Caco-2 (cell line): ENCODE data around the gene GALR3. TPM values are rescaled to one million over a fixed set of nuclear protein-coding genes. Genes with fewer than 3 reads are reported as not detected.

Experiments used
- BruUV-seq: library from RNA; stranded (reverse); fragments of 400-500 nt; replicated peaks from 2 replicates; lab custom pipeline; 2021; lab: Mats Ljungman, UMichigan
- CTCF ChIA-PET: fragments of 300-600 bp; sonication (Branson Sonifier 250); formaldehyde crosslinking; loops from one replicate; lab custom pipeline; 2022; ENCODE audit warnings: antibody characterized with exemption; lab: Charles Lee
- POLR2A ChIA-PET: fragments of 300-600 bp; sonication (Branson Sonifier 250); formaldehyde crosslinking; loops from one replicate; lab custom pipeline; 2022; ENCODE audit warnings: antibody characterized with exemption; lab: Charles Lee
- DNase-seq, 2 experiments: peaks; one replicate each; pipeline versions ENCODE4 v3.0.0 to v3.0.0-alpha.2; 2020 to 2022
- H3K27me3 ChIP-seq: replicated peaks from 2 replicates; pipeline ENCODE4 v1.6.0; 2011; ENCODE audit warnings: low read length; ENCODE audit not compliant: control insufficient read depth, insufficient read depth
- H3K36me3 ChIP-seq: 2 replicates; pipeline ENCODE4 v1.5.1; 2011; ENCODE audit warnings: low read length; ENCODE audit not compliant: control insufficient read depth, insufficient read depth
- H3K4me1 ChIP-seq: fragments of 250-450 bp; sonication (Bioruptor Pico); 2 replicates; pipeline ENCODE4 v1.5.1; 2020; ENCODE audit warnings: mild to moderate bottlenecking
- H3K4me3 ChIP-seq: 2 replicates; pipeline ENCODE4 v1.5.1; 2011; ENCODE audit warnings: low read depth, mild to moderate bottlenecking, control low read depth, low read length
- H3K9me3 ChIP-seq: fragments of 250-450 bp; sonication (Bioruptor Pico); 2 replicates; pipeline ENCODE4 v1.5.1; 2020; ENCODE audit warnings: mild to moderate bottlenecking, moderate library complexity
- H3K27ac Mint-ChIP-seq: one replicate; pipeline ENCODE4 v1.8.0; 2022; ENCODE audit warnings: mixed read lengths; ENCODE audit not compliant: unreplicated experiment
- H3K27me3 Mint-ChIP-seq: one replicate; pipeline ENCODE4 v1.8.0; 2022; ENCODE audit warnings: mixed read lengths; ENCODE audit not compliant: insufficient read depth, unreplicated experiment
- H3K36me3 Mint-ChIP-seq: one replicate; pipeline ENCODE4 v1.8.0; 2022; ENCODE audit warnings: mild to moderate bottlenecking, mixed read lengths; ENCODE audit not compliant: insufficient read depth, unreplicated experiment
- H3K4me1 Mint-ChIP-seq: one replicate; pipeline ENCODE4 v1.8.0; 2022; ENCODE audit warnings: low read depth, mixed read lengths; ENCODE audit not compliant: unreplicated experiment
- H3K4me3 Mint-ChIP-seq: one replicate; pipeline ENCODE4 v1.8.0; 2022; ENCODE audit warnings: mild to moderate bottlenecking, moderate library complexity, mixed read lengths; ENCODE audit not compliant: unreplicated experiment
- H3K9me3 Mint-ChIP-seq: one replicate; pipeline ENCODE4 v1.8.0; 2022; ENCODE audit warnings: mixed read lengths; ENCODE audit not compliant: unreplicated experiment
- CTCF ChIP-seq, 2 experiments: fragments of 200-600 bp in 1 of 2; IDR thresholded peaks; 1 replicate in 1 of 2; 2 replicates in 1 of 2; pipeline versions ENCODE4 v1.5.1 to v1.8.0; 2011 to 2022; ENCODE audit warnings: antibody characterized with exemption in 1 of 2, control low read depth in 1 of 2, inconsistent platforms in 1 of 2, low read depth in 1 of 2, low read length in 1 of 2, mild to moderate bottlenecking in 1 of 2, moderate library complexity in 1 of 2; ENCODE audit not compliant: insufficient read depth in 1 of 2, severe bottlenecking in 1 of 2, unreplicated experiment in 1 of 2
- intact Hi-C: fragments of 100-400 bp; cut with micrococcal nuclease; formaldehyde crosslinking; loops from one replicate; pipeline ENCODE4 v1.10.0; 2022; ENCODE audit not compliant: unreplicated experiment
- total RNA-seq: library from RNA; stranded (reverse); gene quantifications from 2 replicates; pipeline ENCODE4 v1.2.3, GENCODE V29; 2022

The GALR3 gene
- total RNA-seq, 1 experiment from 2014 or later, result 0.27 TPM

DNA sequence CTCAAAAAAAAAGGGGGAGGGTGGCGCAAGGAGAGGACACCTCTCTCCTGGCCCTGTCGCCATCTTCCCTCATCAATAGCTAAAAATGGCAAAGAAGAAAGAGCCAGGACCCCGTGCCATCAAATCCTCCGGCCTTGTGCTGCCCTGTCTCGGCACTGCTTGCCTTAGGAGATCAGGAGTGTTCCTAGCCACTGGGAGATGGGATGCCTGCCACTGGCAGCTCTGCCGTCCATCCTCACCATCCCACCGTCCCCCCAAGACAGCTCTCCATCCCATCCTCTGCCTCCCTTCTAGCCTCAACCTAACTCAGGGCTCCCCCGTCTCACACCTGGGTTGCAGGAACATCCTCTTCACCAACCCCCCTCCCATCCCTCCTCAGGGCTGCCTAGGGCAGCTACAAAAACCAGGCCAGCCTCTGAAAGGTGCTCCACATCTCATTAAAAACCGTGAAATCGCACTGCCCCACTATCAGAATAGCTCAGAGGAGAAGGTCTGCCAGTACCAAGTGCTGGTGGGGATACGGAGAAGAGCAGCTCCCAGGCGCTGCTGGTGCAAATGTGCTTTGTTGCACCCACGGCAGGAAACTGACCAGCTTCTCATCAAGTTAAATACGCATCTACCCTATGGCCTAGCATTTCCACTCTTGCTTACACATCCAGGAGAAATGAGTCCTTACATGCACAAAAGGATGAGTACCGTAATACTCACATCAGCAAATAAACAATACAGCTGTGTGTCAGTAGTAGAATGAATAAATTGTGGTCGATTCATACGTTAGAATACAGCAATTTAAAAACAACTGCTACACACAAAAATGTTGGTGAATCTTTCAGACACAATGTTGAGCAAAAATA lies 47.2 kb upstream of the GALR3 start:
- ChIA-PET POLR2A (no interaction called here), CTCF (no interaction called here)
- no peak overlapping the region for H3K4me3 Mint-ChIP-seq
- no peaks in the 10 kb centered on the region for H3K9me3 Mint-ChIP-seq
- intact Hi-C loops, result no loop called here
- Histone ChIP-seq H3K4me1 (0 out of 2 replicates have a peak, but pooled peaks cover 6% of the 10 kb centered on the region), H3K27me3 (no peaks in the 10 kb centered on the region), H3K4me3 (no peak overlapping the region), H3K9me3 (no peaks in the 10 kb centered on the region), H3K36me3 (0 out of 2 replicates have a peak, but pooled peaks cover 1% of the 10 kb centered on the region)
- no TSS peak for BruUV-seq
- H3K27ac Mint-ChIP-seq, result peak overlapping the region; percentile 53
- DNase-seq, result no peak
- H3K27me3 Mint-ChIP-seq, result no peaks in the 10 kb centered on the region
- TF ChIP-seq CTCF (IDR thresholded peaks at IDR 0.05; ENCODE audit: insufficient read depth in 1 of 2, low read depth in 1 of 2, low read length in 1 of 2, severe bottlenecking in 1 of 2, unreplicated experiment in 1 of 2), result no peak
- peaks cover 25% of the 10 kb centered on the region for H3K36me3 Mint-ChIP-seq
- peaks cover 9% of the 10 kb centered on the region for H3K4me1 Mint-ChIP-seq

DNA sequence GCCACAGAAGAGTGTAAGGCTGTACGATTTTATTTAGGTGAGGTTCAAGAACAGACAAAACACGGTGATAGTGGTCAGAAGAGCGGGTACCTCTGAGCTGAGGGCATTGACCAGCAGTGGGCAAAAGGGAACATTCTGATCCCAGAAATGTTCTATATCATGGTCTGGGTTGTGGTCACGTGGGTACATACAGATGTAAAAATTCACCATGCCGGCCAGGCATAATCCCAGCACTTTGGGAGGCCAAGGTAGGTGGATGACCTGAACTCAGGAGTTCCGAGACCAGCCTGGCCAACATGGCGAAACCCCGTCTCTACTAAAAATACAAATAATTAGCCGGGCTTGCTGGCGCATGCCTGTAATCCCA lies 46.6 kb upstream of the GALR3 start:
- Mint-ChIP-seq H3K9me3 (no peaks in the 10 kb centered on the region), H3K27ac (peak overlapping the region; percentile 53), H3K4me1 (peaks cover 10% of the 10 kb centered on the region), H3K4me3 (no peak overlapping the region), H3K27me3 (no peaks in the 10 kb centered on the region), H3K36me3 (peaks cover 25% of the 10 kb centered on the region)
- no peak overlapping the region for H3K4me3 ChIP-seq
- intact Hi-C loops, result no loop called here
- BruUV-seq, result no TSS peak
- no peaks in the 10 kb centered on the region for H3K9me3 ChIP-seq
- POLR2A ChIA-PET, result no interaction called here
- H3K36me3 ChIP-seq, result no peaks in the 10 kb centered on the region
- H3K4me1 ChIP-seq, result 0 out of 2 replicates have a peak, but pooled peaks cover 6% of the 10 kb centered on the region
- H3K27me3 ChIP-seq, result no peaks in the 10 kb centered on the region
- no peak for TF ChIP-seq CTCF (IDR thresholded peaks at IDR 0.05; ENCODE audit: insufficient read depth in 1 of 2, low read depth in 1 of 2, low read length in 1 of 2, severe bottlenecking in 1 of 2, unreplicated experiment in 1 of 2)
- CTCF ChIA-PET, result no interaction called here
- DNase-seq, result no peak

GRCh38 chr22:37777122-37777687 lies 46.0 kb upstream of the GALR3 start:
- Histone ChIP-seq H3K36me3 (no peaks in the 10 kb centered on the region), H3K4me3 (no peak overlapping the region), H3K9me3 (no peaks in the 10 kb centered on the region), H3K27me3 (no peaks in the 10 kb centered on the region), H3K4me1 (0 out of 2 replicates have a peak, but pooled peaks cover 6% of the 10 kb centered on the region)
- no peak for TF ChIP-seq CTCF (IDR thresholded peaks at IDR 0.05; ENCODE audit: insufficient read depth in 1 of 2, low read depth in 1 of 2, low read length in 1 of 2, severe bottlenecking in 1 of 2, unreplicated experiment in 1 of 2)
- ChIA-PET POLR2A (no interaction called here), CTCF (no interaction called here)
- intact Hi-C loops, result no loop called here
- H3K4me3 Mint-ChIP-seq, result no peak overlapping the region
- H3K27ac Mint-ChIP-seq, result no peak overlapping the region
- no peaks in the 10 kb centered on the region for H3K27me3 Mint-ChIP-seq
- H3K9me3 Mint-ChIP-seq, result no peaks in the 10 kb centered on the region
- DNase-seq, result peak; percentile 58 to 70
- H3K36me3 Mint-ChIP-seq, result peaks cover 25% of the 10 kb centered on the region
- BruUV-seq, result no TSS peak
- peaks cover 15% of the 10 kb centered on the region for H3K4me1 Mint-ChIP-seq
